ENCODE results near the gene MSH2.

GRCh38 chr2:47426786-47427185 is 23.8 kb downstream of the MSH2 start:
- TF ChIP-seq POLR2AphosphoS5 (IDR thresholded peaks at IDR 0.05): no peak
- TF ChIP-seq CTCF (IDR thresholded peaks at IDR 0.05): no peak
- TF ChIP-seq EP300 (IDR thresholded peaks at IDR 0.05): no peak
- TF ChIP-seq POLR2A (IDR thresholded peaks at IDR 0.05): no peak

Data from upper lobe of left lung (tissue), 4 donors.